Thymus (tissue), 11 donors: ENCODE data around the gene TMEM62. TPM values are rescaled to one million over a fixed set of nuclear protein-coding genes. Genes with fewer than 3 reads are reported as not detected.
"Not testable (repeated sequence)": the region's sequence is repeated elsewhere in the genome, so short reads cannot be mapped to it uniquely, and the experiment has no call there.

Experiments
- DNase-seq, 9 donors: peaks; one replicate each; pipeline ENCODE4 v3.0.0-alpha.2; 2013; ENCODE audit warnings: low spot score in 9 of 9, low read depth in 6 of 9, missing footprints in 1 of 9
- H3K27ac ChIP-seq, 2 donors: one replicate each; pipeline ENCODE4 v1.5.1; 2013; ENCODE audit warnings: control low read depth in 1 of 2, low read depth in 1 of 2, low read length in 1 of 2, mild to moderate bottlenecking in 1 of 2, moderate library complexity in 1 of 2
- H3K27me3 ChIP-seq, 2 donors: one replicate each; pipeline ENCODE4 v1.5.1; 2013; ENCODE audit warnings: low read length in 1 of 2; ENCODE audit not compliant: control insufficient read depth in 2 of 2, insufficient read depth in 1 of 2
- H3K36me3 ChIP-seq, 2 donors: one replicate each; pipeline ENCODE4 v1.5.1; 2013; ENCODE audit warnings: low read length in 1 of 2, mild to moderate bottlenecking in 1 of 2, moderate library complexity in 1 of 2; ENCODE audit not compliant: control insufficient read depth in 2 of 2, insufficient read depth in 2 of 2
- H3K4me1 ChIP-seq, 2 donors: one replicate each; pipeline ENCODE4 v1.5.1; 2013; ENCODE audit warnings: low read length in 2 of 2; ENCODE audit not compliant: control insufficient read depth in 2 of 2, insufficient read depth in 2 of 2
- H3K4me3 ChIP-seq, 2 donors: one replicate each; pipeline ENCODE4 v1.5.1; 2013; ENCODE audit warnings: low read length in 2 of 2, control low read depth in 1 of 2, mild to moderate bottlenecking in 1 of 2
- H3K9me3 ChIP-seq, 2 donors: one replicate each; pipeline ENCODE4 v1.5.1; 2013; ENCODE audit warnings: low read length in 1 of 2, mild to moderate bottlenecking in 1 of 2; ENCODE audit not compliant: control insufficient read depth in 2 of 2, insufficient read depth in 1 of 2
- WGBS: extraction: QIAGEN DNeasy Blood & Tissue Kit; methylation state at CpG from one replicate; pipeline ENCODE4 v1.1.7; 2013; 5-methylcytosine and 5-hydroxymethylcytosine counted together
- polyA plus RNA-seq: library from polyadenylated mRNA; stranded (reverse); fragments of 200-250 nt; gene quantifications from one replicate; pipeline ENCODE4 v1.2.3, GENCODE V29; 2013
- total RNA-seq: library from RNA; stranded (reverse); fragments of 120-200 nt; gene quantifications from one replicate; pipeline ENCODE4 v1.2.4, GENCODE V29; 2013
- donor health status: healthy.

Gene TMEM62
- total and polyA plus RNA-seq, 2 donors: 5.1 to 17.8 TPM

- Histone ChIP-seq H3K27ac (no peak overlapping the region), H3K27me3 (peaks cover 0 to 2% of the 10 kb centered on the region in 2 donors), H3K36me3 (peaks cover 0 to 7% of the 10 kb centered on the region in 2 donors), H3K4me3 (no peak overlapping the region), H3K4me1 (no peaks in the 10 kb centered on the region), H3K9me3 (no peaks in the 10 kb centered on the region)
- DNase-seq: no peak
These were observed 19.9 kb downstream of the TMEM62 start for GRCh38 chr15:43153269-43153668.

DNA sequence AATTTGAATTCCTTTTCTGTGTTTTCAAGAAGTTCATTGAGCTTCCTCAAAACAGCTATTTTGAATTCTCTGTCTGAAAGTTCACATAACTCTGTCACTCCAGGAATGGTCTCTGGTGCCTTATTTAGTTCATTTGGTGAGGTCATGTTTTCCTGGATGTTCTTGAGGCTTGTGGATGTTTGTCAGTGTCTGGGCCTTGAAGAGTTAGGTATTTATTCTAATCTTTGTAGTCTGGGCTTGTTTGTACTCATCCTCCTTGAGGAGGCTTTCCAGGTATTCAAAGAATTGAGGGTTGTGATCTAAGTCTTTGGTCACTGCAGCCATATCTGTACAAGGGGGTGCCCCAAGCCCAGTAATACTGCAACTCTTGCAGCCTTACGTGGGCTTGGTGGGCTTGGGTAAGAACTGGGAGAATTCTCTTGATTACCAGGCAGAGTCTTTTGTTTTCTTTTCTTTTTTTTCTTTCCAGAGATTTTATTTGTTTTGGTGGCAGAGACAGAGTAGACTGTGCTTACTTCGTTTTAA, 32.5 kb downstream of the TMEM62 start:
- Histone ChIP-seq H3K27ac (no peak overlapping the region), H3K27me3 (no peaks in the 10 kb centered on the region), H3K4me1 (peaks cover 5 to 8% of the 10 kb centered on the region in 2 donors), H3K4me3 (no peak overlapping the region), H3K9me3 (no peaks in the 10 kb centered on the region), H3K36me3 (peaks cover 0 to 3% of the 10 kb centered on the region in 2 donors)
- no peak for DNase-seq
- WGBS: 98% methylated on average over 2 of the region's 2 CpGs

- not testable (repeated sequence) for H3K9me3 ChIP-seq, H3K4me3 ChIP-seq, H3K36me3 ChIP-seq, H3K4me1 ChIP-seq, H3K27ac ChIP-seq, DNase-seq, H3K27me3 ChIP-seq
- 96% methylated on average over 22 of the region's 28 CpGs for WGBS
These were observed 33.9 kb downstream of the TMEM62 start for GRCh38 chr15:43167261-43167660.

DNA sequence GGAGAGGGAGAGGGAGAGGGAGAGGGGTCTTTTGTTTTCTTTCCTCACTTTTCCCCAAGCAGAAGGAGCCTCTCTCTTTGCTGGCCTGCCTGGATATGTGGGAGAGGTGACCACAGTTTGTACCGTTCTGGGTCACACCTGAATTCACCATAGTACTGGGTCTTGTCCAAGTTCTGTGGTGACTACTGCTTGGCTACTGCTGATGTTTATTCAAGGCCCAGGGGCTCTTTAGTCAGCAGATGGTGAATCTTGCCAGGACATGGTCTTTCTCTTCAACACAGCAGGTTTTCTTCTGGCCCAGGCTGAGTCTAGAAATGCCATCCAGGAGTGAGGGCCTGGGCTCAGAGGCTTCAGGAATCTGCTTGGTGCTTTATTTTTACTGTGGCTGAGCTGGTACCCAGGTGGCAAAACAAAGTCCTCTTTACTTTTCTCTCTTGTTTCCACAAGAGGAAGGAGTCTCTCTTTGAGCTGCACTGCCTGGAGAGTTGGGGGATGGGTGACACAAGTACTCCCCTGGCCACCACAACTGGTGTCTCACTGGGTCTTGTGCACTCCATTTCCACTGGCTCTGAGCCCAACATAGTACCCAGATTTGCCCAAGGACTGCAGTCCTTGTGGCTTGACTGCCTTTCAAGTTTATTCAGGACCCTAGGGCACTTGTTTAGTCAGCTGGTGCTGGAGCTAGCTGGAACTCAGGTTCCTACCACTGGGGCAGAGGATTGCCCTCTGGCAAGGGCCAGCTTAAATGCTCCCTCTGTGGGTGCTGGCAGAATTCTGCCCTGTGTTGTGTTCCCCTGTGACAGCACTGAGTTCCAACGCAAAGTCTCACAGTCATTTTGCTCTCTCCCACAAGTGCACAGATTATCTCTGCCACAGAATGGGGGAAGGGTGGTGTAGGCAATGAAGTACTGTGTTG, 35.1 kb downstream of the TMEM62 start:
- peak in 2 of 9 donors; percentile 26 to 33 for DNase-seq
- Histone ChIP-seq H3K36me3 (peaks cover 0 to 3% of the 10 kb centered on the region in 2 donors), H3K27ac (peak overlapping the region in 1 of 2 donors; percentile 12), H3K4me3 (no peak overlapping the region), H3K27me3 (no peaks in the 10 kb centered on the region), H3K4me1 (peaks cover 5 to 8% of the 10 kb centered on the region in 2 donors), H3K9me3 (no peaks in the 10 kb centered on the region)
- 94% methylated on average over 2 of the region's 2 CpGs for WGBS

- Histone ChIP-seq H3K4me3 (no peak overlapping the region), H3K27ac (no peak overlapping the region), H3K9me3 (no peaks in the 10 kb centered on the region), H3K4me1 (peaks cover 5 to 8% of the 10 kb centered on the region in 2 donors), H3K36me3 (peaks cover 0 to 6% of the 10 kb centered on the region in 2 donors), H3K27me3 (no peaks in the 10 kb centered on the region)
- 95% methylated on average over 4 of the region's 4 CpGs for WGBS
- DNase-seq: no peak
These were observed 36.5 kb downstream of the TMEM62 start for GRCh38 chr15:43169888-43170287.

GRCh38 chr15:43175656-43176309, 42.4 kb downstream of the TMEM62 start:
- WGBS: 99% methylated on average over 23 of the region's 25 CpGs
- not testable (repeated sequence) for H3K27ac ChIP-seq, H3K9me3 ChIP-seq, H3K4me3 ChIP-seq, H3K36me3 ChIP-seq, H3K27me3 ChIP-seq, H3K4me1 ChIP-seq, DNase-seq

- not testable (repeated sequence) for H3K4me3 ChIP-seq, H3K9me3 ChIP-seq, H3K4me1 ChIP-seq, DNase-seq, H3K27ac ChIP-seq, H3K36me3 ChIP-seq, H3K27me3 ChIP-seq
- 96% methylated on average over 2 of the region's 2 CpGs for WGBS
These were observed 43.8 kb downstream of the TMEM62 start for GRCh38 chr15:43177147-43177546.

DNA sequence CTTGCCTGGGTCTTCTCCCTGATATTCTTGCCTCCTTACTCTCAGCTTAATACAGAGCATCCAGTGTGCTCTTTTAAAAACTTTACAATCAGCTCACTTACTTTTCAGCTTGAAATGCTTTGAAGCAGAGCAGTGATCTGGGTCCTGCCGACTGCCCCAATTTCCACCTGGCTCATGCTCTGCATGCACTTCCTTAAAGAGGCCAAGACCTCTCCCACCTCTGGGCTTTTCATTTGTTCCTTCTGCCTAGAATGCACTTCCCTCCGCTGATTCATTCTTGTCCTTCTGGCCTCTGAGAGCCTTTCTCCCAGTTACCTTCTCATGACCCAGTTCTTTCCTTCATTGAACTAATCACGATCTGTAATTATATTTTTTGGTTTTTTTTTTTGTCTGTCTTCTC, 49.9 kb downstream of the TMEM62 start:
- Histone ChIP-seq H3K27me3 (no peaks in the 10 kb centered on the region), H3K9me3 (no peaks in the 10 kb centered on the region), H3K36me3 (no peaks in the 10 kb centered on the region), H3K27ac (no peak overlapping the region), H3K4me3 (no peak overlapping the region), H3K4me1 (peaks cover 4 to 17% of the 10 kb centered on the region in 2 donors)
- WGBS: 92% methylated on average over 3 of the region's 3 CpGs
- no peak for DNase-seq
